Inferior parietal cortex (tissue), 1 donor: Measurements from ENCODE around the gene HERPUD2.
"Not testable (repeated sequence)": the region's sequence is repeated elsewhere in the genome, so short reads cannot be mapped to it uniquely, and the experiment has no call there.

ENCODE experiments used
- DNase-seq: peaks from one replicate; pipeline ENCODE4 v3.0.0-alpha.2; 2016; ENCODE audit errors: extremely low spot score

Gene HERPUD2

DNA sequence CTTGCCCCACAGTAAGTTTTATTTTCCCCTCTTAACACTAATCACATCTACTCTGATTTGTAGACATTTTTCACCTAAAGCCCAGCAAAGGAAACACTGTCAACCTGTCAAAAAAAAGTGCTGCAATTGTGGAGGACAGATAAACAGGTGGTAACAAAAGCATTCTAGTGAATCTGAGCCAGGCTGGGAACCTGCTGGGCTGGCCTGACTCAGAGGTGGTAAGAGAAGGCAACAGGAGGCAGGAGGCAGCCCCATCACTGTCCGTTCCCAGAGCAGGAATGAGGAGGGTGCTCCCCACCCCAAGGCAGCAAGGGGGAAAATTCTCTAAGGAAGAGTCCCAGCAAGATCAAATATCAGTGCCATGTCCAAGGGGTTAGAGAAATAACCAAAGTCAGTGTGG is 19.5 kb upstream of the HERPUD2 start:
- DNase-seq = no peak

- no peak for DNase-seq
Measured at GRCh38 chr7:35712563-35713226, 17.8 kb upstream of the HERPUD2 start.

- no peak for DNase-seq
Measured at GRCh38 chr7:35707422-35707821, 12.5 kb upstream of the HERPUD2 start.

DNA sequence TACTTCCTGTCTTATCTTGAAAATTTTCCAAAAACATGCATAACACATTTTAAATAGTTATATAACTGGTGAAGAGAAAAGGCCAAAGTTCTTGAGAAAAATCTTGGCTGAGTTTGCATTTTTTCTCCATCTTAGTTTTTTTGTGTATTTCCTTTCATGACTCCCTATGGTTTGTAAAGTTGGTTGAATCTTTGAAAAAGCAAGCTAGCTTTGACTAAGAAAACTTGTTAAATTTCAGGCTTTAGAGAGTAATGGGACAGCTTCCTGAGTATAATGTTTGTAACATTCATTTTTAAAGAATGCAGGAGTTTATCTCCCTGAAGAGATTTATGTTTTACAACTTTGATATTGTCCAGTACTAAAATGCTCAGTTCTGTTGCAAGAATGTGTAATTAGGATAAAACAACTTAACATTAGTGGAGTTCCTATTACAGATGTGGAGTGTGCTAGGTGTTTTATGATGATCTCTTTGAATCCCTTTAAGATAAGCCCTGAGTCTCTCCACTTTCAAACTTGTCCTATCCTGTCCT is 11.1 kb upstream of the HERPUD2 start:
- DNase-seq = no peak

GRCh38 chr7:35704261-35704660 is 9.3 kb upstream of the HERPUD2 start:
- no peak for DNase-seq

DNA sequence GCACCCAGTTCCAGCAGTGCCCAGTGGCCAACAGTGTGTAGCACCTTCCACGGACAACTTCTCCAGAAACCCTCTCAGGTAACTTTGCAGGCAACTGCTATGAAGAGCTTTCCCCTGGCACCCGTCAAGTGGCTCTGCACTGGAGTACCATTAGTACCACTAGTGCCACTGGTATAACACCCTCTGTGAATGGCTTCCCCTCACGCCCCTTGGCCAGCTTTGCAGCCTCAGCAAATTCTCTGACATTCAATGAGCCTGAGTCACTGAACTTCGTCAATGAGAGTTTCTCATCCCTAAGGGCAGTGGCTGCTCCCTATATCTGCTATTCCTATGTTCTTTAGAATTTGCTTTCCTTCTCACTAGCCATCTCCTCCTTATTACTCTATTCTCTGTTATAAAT is 7.6 kb upstream of the HERPUD2 start:
- no peak for DNase-seq

GRCh38 chr7:35701287-35701900 is 6.5 kb upstream of the HERPUD2 start:
- DNase-seq = no peak

- DNase-seq = no peak
Measured at GRCh38 chr7:35700865-35701264, 5.9 kb upstream of the HERPUD2 start.

- DNase-seq = no peak
Measured at GRCh38 chr7:35700333-35700732, 5.4 kb upstream of the HERPUD2 start.

GRCh38 chr7:35699796-35700305 is 4.9 kb upstream of the HERPUD2 start:
- no peak for DNase-seq

DNA sequence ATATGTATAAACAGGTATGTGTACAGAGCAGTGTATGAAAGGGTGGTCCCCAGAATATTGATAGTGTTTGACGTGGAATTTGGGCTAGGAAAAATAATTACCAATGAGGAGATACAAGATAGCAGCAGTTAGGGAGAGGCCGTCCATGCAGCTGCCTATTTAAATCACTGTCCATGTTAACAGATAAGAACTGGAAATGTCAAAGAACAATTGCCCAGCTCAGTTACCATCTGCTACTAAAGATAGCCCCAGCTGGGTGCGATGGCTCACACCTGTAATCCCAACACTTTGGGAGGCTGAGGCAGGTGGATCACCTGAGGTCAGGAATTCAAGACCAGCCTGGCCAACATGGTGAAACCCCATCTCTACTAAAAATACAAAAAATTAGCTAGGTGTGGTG is 3.4 kb upstream of the HERPUD2 start:
- not testable (repeated sequence) for DNase-seq

GRCh38 chr7:35697414-35698175 is 2.7 kb upstream of the HERPUD2 start:
- DNase-seq = no peak

GRCh38 chr7:35695987-35696386 is 1.1 kb upstream of the HERPUD2 start:
- DNase-seq = no peak

DNA sequence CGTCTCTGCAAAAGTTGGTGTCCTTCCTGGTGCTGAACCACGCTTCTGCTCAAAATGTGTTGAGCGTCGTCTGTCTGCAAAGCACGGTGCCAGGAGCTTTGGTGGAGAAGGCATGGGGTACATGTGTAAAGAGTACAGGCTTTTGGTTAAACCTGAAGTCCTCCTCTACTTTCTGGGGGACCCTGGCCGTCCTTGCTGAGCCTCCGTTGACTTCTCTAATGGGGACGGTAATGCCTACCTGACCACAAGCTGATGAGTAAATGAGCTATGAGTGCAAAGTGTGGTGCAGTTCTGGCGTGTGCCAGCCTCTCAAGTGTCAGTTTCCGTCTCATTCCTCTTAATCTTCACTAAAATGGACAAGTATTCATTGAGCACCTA is 527 bp upstream of the HERPUD2 start:
- no peak for DNase-seq

GRCh38 chr7:35694161-35694783 is 663 bp downstream of the HERPUD2 start:
- no peak for DNase-seq

DNA sequence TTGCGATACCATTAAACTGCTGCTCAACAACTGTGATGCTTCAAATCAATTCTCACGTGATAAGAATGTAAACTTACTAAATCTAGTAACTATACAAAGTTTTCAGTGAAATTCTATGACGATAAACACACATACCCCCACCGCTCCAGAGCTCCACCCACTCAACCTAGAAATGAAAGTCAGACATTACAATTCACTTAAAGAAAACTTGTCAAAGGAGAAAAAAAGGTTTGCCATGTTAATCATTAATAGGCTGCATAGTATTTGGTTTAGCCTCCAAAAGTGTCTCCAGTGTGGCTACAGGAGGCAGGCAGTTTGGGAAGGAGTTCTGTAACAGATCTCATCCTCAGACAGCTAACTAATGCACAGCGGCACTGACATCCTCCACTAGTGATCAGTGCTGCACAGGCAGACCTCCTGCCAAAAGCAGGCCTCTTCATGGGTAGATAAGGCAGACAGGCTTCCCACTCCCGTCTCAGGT is 3.1 kb downstream of the HERPUD2 start:
- DNase-seq = no peak

DNA sequence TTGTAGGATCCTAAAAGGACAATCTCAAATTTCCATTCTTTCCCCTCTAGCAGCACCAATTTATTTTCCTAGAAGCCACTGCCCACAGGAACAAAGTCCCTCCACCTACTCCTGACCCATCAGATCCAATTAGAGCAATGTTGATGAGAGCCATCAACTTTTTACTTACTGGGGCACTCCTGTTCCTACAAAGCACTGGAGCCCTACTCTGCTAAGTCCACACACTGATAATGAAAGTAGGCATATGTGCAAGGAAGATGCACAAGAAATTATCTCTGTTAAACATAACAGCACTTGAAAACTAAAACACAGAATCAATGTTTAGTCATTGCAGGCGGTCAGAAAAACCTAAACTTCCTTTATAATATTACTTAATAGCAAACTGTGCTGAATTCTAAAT is 3.6 kb downstream of the HERPUD2 start:
- no peak for DNase-seq

DNA sequence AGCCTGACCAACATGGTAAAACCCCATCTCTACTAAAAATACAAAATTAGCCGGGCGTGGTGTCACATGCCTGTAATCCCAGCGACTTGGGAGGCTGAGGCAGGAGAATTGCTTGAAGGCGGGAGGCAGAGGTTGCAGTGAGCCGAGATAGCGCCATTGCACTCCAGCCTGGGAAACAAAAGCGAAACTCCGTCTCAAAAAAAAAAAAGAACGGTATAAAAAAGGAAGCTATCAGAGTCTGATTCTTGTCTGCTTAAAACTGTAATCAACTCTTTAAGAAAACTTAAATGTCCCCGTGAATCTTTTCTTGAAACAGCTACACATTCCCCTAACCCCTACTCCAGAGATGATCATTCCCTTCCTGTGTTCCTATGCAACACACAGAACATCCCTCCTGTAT is 4.3 kb downstream of the HERPUD2 start:
- DNase-seq = not testable (repeated sequence)

DNA sequence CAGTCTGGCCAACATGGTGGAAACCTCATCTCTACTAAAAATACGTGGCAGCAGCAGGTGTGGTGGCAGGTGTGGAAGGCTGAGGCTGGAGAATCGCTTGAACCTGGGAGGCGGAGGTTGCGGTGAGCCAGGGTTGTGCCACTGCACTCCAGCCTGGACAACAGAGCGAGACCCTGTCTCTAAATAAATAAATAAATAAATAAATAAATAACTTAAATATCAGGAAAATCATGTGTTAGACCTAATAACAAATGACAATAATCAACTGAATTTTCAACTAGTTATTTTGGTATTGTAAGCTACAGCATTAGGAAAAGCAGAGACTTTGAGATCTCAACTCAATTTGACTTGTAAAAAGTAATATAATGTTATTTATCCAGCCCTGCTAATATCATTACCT is 9.2 kb downstream of the HERPUD2 start:
- DNase-seq = no peak

DNA sequence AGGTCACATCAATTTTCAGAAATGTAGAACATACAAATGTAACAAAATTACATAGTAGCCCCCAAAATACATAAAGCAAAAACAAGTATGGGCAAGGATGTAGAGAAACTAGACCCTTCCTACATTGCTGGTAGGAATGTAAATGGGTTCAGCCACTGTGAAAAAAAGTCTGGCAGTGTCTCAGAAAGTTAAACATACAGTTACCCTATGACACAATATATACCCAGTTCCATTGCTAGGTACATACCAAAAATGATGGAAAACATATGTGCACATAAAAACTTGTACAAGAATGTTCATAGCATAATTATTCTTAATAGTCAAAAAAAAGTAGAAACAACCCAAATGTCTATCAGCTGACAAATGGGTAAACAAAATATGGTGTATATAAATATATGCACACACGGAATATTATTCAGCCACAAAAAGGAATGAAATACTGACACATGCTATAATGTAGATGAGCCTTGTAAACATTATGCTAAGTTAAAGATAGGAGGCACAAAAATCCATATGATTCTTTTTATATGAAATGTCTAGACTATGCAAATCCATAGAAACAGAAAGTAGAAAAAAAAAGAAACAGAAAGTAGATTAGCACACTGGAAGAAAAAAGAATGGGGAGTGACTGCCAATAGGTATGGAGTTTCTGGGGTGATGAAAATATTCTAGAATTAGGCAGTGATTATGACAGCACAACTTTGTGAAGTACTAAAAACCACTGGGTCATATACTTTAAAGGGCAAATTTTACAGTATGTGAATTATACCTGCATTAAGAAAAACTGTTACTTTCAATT is 13.5 kb downstream of the HERPUD2 start:
- DNase-seq = no peak

DNA sequence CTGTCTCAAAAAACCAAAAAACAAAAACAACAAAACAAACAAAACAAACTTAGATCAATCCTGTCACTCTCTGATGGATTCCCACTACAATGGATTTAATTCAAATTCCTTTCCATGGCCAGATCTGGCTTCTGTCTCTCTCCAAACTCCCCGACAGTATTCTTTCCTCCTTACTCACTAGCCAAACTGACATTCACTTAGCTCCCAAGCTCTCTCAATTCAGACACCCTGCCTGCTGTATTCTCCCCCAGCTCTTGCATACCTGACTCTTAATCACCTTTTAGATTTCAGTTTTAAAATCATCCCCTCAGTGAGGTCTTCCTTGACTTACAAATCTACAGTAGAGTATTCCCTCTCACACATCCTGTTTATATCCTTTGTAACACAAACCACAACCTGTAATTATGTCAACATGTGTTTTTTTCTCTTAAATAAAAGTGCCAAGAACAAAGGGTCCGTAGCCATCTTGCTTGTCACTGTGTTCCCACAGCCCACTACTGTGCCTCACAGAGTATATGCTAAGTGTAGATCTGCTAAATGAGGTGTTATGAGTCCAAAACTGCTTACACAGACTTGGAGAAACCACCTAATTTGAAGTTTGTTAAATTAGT is 14.4 kb downstream of the HERPUD2 start:
- no peak for DNase-seq
